Transverse colon (tissue), 4 donors: Measurements from ENCODE around the gene AGO3.

Source experiments
- EP300 ChIP-seq: sonication (generic); formaldehyde crosslinking; IDR thresholded peaks from one replicate; pipeline ENCODE4 v1.6.1; 2017; ENCODE audit warnings: antibody characterized with exemption, low read depth
- POLR2A ChIP-seq: fragments of 450-650 bp; IDR thresholded peaks from one replicate; pipeline ENCODE4 v1.6.1; 2016; ENCODE audit warnings: antibody characterized with exemption, mild to moderate bottlenecking, moderate library complexity
- POLR2AphosphoS5 ChIP-seq, 3 donors: sonication (generic); formaldehyde crosslinking; IDR thresholded peaks; one replicate each; pipeline ENCODE4 v1.6.1; 2016; ENCODE audit warnings: antibody characterized with exemption in 3 of 3
- TF ChIP-seq, protein P1 (sequence below), 5 experiments: fragments of 200-600 bp in 3 of 5; fragments of 450-650 bp in 2 of 5; sonication (generic) in 3 of 5; IDR thresholded peaks; 1 replicate in 2 of 5; 2 replicates in 3 of 5; pipeline ENCODE4 v1.5.1; 2016 to 2017; ENCODE audit warnings: antibody characterized with exemption in 5 of 5, inconsistent platforms in 3 of 5, mild to moderate bottlenecking in 2 of 5, moderate library complexity in 1 of 5

DNA sequence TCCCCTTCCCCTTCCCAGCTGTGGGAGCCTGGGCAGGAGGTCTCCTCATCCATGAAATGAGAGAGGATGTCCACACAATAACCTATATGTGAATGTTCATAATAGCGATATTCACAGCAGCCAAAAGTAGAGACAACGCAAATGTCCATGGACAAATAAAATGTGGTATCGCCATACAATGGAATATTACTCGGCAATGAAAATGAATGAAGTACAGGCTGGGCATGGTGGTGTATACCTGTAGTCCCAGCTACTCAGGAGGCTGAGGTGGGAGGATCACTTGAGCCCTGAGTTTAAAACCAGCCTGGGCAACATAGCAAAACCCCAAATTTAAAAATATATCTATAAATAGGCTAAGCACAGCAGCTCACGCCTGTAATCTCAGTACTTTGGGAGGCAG is 170.6 kb downstream of the AGO3 start:
- TF ChIP-seq POLR2A = no peak
- TF ChIP-seq EP300 = no peak
- TF ChIP-seq, protein P1, sequence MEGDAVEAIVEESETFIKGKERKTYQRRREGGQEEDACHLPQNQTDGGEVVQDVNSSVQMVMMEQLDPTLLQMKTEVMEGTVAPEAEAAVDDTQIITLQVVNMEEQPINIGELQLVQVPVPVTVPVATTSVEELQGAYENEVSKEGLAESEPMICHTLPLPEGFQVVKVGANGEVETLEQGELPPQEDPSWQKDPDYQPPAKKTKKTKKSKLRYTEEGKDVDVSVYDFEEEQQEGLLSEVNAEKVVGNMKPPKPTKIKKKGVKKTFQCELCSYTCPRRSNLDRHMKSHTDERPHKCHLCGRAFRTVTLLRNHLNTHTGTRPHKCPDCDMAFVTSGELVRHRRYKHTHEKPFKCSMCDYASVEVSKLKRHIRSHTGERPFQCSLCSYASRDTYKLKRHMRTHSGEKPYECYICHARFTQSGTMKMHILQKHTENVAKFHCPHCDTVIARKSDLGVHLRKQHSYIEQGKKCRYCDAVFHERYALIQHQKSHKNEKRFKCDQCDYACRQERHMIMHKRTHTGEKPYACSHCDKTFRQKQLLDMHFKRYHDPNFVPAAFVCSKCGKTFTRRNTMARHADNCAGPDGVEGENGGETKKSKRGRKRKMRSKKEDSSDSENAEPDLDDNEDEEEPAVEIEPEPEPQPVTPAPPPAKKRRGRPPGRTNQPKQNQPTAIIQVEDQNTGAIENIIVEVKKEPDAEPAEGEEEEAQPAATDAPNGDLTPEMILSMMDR (IDR thresholded peaks at IDR 0.05) = no peak
- no peak for TF ChIP-seq POLR2AphosphoS5 (IDR thresholded peaks at IDR 0.05)
